GM21360 (cell line): ENCODE measurements around the gene MME.

Source experiments
- ATAC-seq: cut with Tn5 transposase; IDR thresholded peaks from one replicate; pipeline ENCODE4 v1.9.1; 2021; ENCODE audit warnings: mild to moderate bottlenecking, moderate library complexity; ENCODE audit not compliant: unreplicated experiment

The MME gene

DNA sequence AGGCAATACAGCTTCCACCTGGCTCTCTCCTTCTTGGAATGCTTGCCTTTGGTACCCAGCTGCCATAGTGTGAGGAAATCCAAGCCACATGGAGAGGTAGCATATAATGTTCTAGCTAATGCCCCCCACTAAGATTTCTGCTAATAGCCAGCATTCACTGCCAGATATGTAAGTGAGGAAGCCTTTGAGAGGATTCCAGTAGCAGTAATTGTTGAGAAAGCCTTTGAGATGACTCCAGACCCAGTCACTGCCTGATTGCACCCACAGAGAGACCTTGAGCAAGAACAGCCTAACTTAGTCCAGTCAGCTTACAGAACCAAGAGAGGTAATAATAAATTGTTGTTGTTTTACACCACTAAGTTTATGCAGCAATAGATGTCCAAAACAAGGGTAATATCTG, 150.3 kb downstream of the MME start:
- ATAC-seq: no peak

GRCh38 chr3:155231792-155232191, 151.7 kb downstream of the MME start:
- ATAC-seq: no peak

GRCh38 chr3:155232605-155233004, 152.5 kb downstream of the MME start:
- no peak for ATAC-seq

DNA sequence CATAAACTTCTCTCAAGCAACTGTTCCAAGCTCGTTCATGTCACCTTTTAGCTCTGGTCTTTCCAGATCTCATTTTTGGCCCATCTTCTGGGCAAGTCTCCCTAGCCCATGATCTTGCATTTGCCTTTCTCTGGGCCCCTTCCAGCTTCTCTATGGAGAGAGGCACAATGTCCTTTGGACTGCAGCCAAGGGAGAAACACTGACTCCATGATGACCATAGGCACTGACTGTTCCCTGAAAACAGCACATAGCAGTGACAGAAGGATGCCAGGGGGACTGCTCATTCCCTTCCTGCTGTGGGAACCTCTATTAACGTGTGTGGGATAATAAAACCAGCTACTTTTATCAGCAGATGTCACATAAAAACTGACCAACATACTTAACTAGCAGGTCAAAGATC, 153.1 kb downstream of the MME start:
- ATAC-seq: no peak
